Spleen (tissue), 7 donors: ENCODE results near the gene DPY19L3.

Experiments used
- CTCF ChIP-seq, 11 experiments: fragments of 200-600 bp in 7 of 11; fragments of 450-650 bp in 4 of 11; sonication (generic) in 4 of 11; IDR thresholded peaks in 8 of 11; conservative IDR thresholded peaks in 3 of 11; 1 replicate in 7 of 11; 2 replicates in 4 of 11; pipeline versions ENCODE4 v1.4.0 to v1.8.0; 2016 to 2021; ENCODE audit warnings: antibody characterized with exemption in 11 of 11, inconsistent platforms in 4 of 11, mild to moderate bottlenecking in 1 of 11
- POLR2AphosphoS5 ChIP-seq, 3 donors: sonication (generic); formaldehyde crosslinking; IDR thresholded peaks; one replicate each; pipeline ENCODE4 v1.5.1; 2017; ENCODE audit warnings: antibody characterized with exemption in 3 of 3
- donor health status: DM: no; HTN: no; CAD: no; lungs with moderate emphysema.
- donor health status: DM: no; HTN: no; CAD: no.
- donor health status: DM: no; HTN: no; CAD: no.

- no peak for TF ChIP-seq CTCF (IDR thresholded peaks at IDR 0.05 in 8 of 11, conservative IDR thresholded peaks at IDR 0.05 in 3 of 11)
- no peak for TF ChIP-seq POLR2AphosphoS5 (IDR thresholded peaks at IDR 0.05)
These were observed 33.2 kb downstream of the DPY19L3 start for GRCh38 chr19:32438751-32439150.
